ENCODE results near the gene SDS. TPM values are rescaled to one million over a fixed set of nuclear protein-coding genes. Genes with fewer than 3 reads are reported as not detected.
A peak's percentile ranks its signal among the peaks of the same experiment; 100 is the strongest.

SDS gene
- total and polyA plus RNA-seq, 2 donors from 2014 or later = 1.0 TPM; not detected in 1

- H3K36me3 ChIP-seq (ENCODE audit: control insufficient read depth in 2 of 3, insufficient read depth in 3 of 3, low read length in 3 of 3) = no peaks in the 10 kb centered on the region
- TF ChIP-seq CTCF (IDR thresholded peaks at IDR 0.05; ENCODE audit: borderline replicate concordance, extremely low read depth, insufficient read depth) = no peak
- peak overlapping the region in 1 of 3 donors; percentile 26 for H3K9ac ChIP-seq (ENCODE audit: low read length in 3 of 3)
- no peak overlapping the region for H3K27ac ChIP-seq (ENCODE audit: low read depth in 2 of 2, low read length in 2 of 2)
- H3K4me1 ChIP-seq (ENCODE audit: control insufficient read depth in 2 of 3, insufficient read depth in 2 of 3, low read depth in 1 of 3, low read length in 3 of 3) = peaks cover 0 to 15% (median 5%) of the 10 kb centered on the region in 3 donors
- no peaks in the 10 kb centered on the region for H3K27me3 ChIP-seq (ENCODE audit: control insufficient read depth, insufficient read depth, low read length)
- no peaks in the 10 kb centered on the region for H3K9me3 ChIP-seq (ENCODE audit: control insufficient read depth in 2 of 3, insufficient read depth in 1 of 3, low read length in 3 of 3)
- peak in 1 of 5 donors; percentile 80 for DNase-seq
- no peak for FAIRE-seq
- no peak overlapping the region for H3K4me3 ChIP-seq (ENCODE audit: low read length in 3 of 3)
- intact Hi-C loops (cut with DNase I) = no loop called here
Measured at GRCh38 chr12:113418213-113418879, 14.7 kb upstream of the SDS start.

GRCh38 chr12:113416091-113416754, 12.5 kb upstream of the SDS start:
- H3K4me1 ChIP-seq (ENCODE audit: control insufficient read depth in 2 of 3, insufficient read depth in 2 of 3, low read depth in 1 of 3, low read length in 3 of 3) = peaks cover 0 to 7% (median 5%) of the 10 kb centered on the region in 3 donors
- DNase-seq = peak in 1 of 5 donors; percentile 69
- no peak overlapping the region for H3K4me3 ChIP-seq (ENCODE audit: low read length in 3 of 3)
- intact Hi-C loops (cut with DNase I) = no loop called here
- H3K36me3 ChIP-seq (ENCODE audit: control insufficient read depth in 2 of 3, insufficient read depth in 3 of 3, low read length in 3 of 3) = no peaks in the 10 kb centered on the region
- no peaks in the 10 kb centered on the region for H3K27me3 ChIP-seq (ENCODE audit: control insufficient read depth, insufficient read depth, low read length)
- no peak for TF ChIP-seq CTCF (IDR thresholded peaks at IDR 0.05; ENCODE audit: borderline replicate concordance, extremely low read depth, insufficient read depth)
- FAIRE-seq = no peak
- H3K9ac ChIP-seq (ENCODE audit: low read length in 3 of 3) = no peak overlapping the region
- no peaks in the 10 kb centered on the region for H3K9me3 ChIP-seq (ENCODE audit: control insufficient read depth in 2 of 3, insufficient read depth in 1 of 3, low read length in 3 of 3)
- no peak overlapping the region for H3K27ac ChIP-seq (ENCODE audit: low read depth in 2 of 2, low read length in 2 of 2)

- no peaks in the 10 kb centered on the region for H3K36me3 ChIP-seq (ENCODE audit: control insufficient read depth in 2 of 3, insufficient read depth in 3 of 3, low read length in 3 of 3)
- no peak overlapping the region for H3K27ac ChIP-seq (ENCODE audit: low read depth in 2 of 2, low read length in 2 of 2)
- no peaks in the 10 kb centered on the region for H3K27me3 ChIP-seq (ENCODE audit: control insufficient read depth, insufficient read depth, low read length)
- peaks cover 0 to 7% (median 5%) of the 10 kb centered on the region in 3 donors for H3K4me1 ChIP-seq (ENCODE audit: control insufficient read depth in 2 of 3, insufficient read depth in 2 of 3, low read depth in 1 of 3, low read length in 3 of 3)
- no peak for TF ChIP-seq CTCF (IDR thresholded peaks at IDR 0.05; ENCODE audit: borderline replicate concordance, extremely low read depth, insufficient read depth)
- no peak for DNase-seq
- intact Hi-C loops (cut with DNase I) = no loop called here
- H3K9ac ChIP-seq (ENCODE audit: low read length in 3 of 3) = no peak overlapping the region
- no peak overlapping the region for H3K4me3 ChIP-seq (ENCODE audit: low read length in 3 of 3)
- H3K9me3 ChIP-seq (ENCODE audit: control insufficient read depth in 2 of 3, insufficient read depth in 1 of 3, low read length in 3 of 3) = no peaks in the 10 kb centered on the region
- no peak for FAIRE-seq
Measured at GRCh38 chr12:113414519-113415038, 10.9 kb upstream of the SDS start.

Measured in kidney (tissue), 14 donors.